IMR-90 (cell line): ENCODE measurements around the gene ARID5A. TPM values are rescaled to one million over a fixed set of nuclear protein-coding genes. Genes with fewer than 3 reads are reported as not detected.

Experiments used
- ATAC-seq: fragments of 200-7000 bp; cut with Tn5 transposase; 2 replicates; pipeline ENCODE4 v1.9.1; 2020; ENCODE audit warnings: low read depth, mild to moderate bottlenecking, moderate library complexity
- BruUV-seq: library from RNA; stranded (reverse); fragments of 400-500 nt; replicated peaks from 2 replicates; lab custom pipeline; 2021; lab: Mats Ljungman, UMichigan
- CTCF ChIA-PET: fragments of 300-600 bp; formaldehyde crosslinking; extraction: SDS; loops from one replicate; lab custom pipeline; 2021; ENCODE audit warnings: antibody characterized with exemption; lab: Yijun Ruan, JAX
- POLR2A ChIA-PET: fragments of 300-600 bp; sonication (Branson Sonifier 250); formaldehyde crosslinking; loops from one replicate; lab custom pipeline; 2022; ENCODE audit warnings: antibody characterized with exemption; ENCODE audit not compliant: unreplicated experiment; lab: Charles Lee
- DNase-seq: peaks from one replicate; pipeline ENCODE4 v3.0.0; 2013
- H2AFZ ChIP-seq: replicated peaks from 2 replicates; pipeline ENCODE3; 2013; ENCODE audit warnings: low read length, mild to moderate bottlenecking; ENCODE audit not compliant: poor library complexity
- H2AK5ac ChIP-seq: 2 replicates; pipeline ENCODE4 v1.6.1; 2013; ENCODE audit warnings: low read depth, low read length, inconsistent platforms
- H2AK9ac ChIP-seq: replicated peaks from 2 replicates; pipeline ENCODE3; 2013; ENCODE audit warnings: mild to moderate bottlenecking, low read depth, low read length, moderate library complexity; ENCODE audit not compliant: poor library complexity
- H2BK120ac ChIP-seq: 2 replicates; pipeline ENCODE4 v1.6.1; 2013; ENCODE audit warnings: low read depth, low read length, inconsistent platforms
- H2BK15ac ChIP-seq: 3 replicates; pipeline ENCODE4 v1.6.1; 2013; ENCODE audit warnings: low read depth, low read length, inconsistent platforms
- H2BK20ac ChIP-seq: 2 replicates; pipeline ENCODE4 v1.6.1; 2013; ENCODE audit warnings: low read depth, mild to moderate bottlenecking, inconsistent platforms, low read length, moderate library complexity
- H2BK5ac ChIP-seq: 2 replicates; pipeline ENCODE4 v1.6.1; 2013; ENCODE audit warnings: mild to moderate bottlenecking, low read depth, low read length, inconsistent platforms; ENCODE audit not compliant: poor library complexity, severe bottlenecking
- H3K14ac ChIP-seq: replicated peaks from 2 replicates; pipeline ENCODE4 v1.6.1; 2013; ENCODE audit warnings: low read depth, low read length, inconsistent platforms
- H3K18ac ChIP-seq: 2 replicates; pipeline ENCODE4 v1.6.1; 2013; ENCODE audit warnings: low read depth, low read length, control low read depth
- H3K23ac ChIP-seq: 2 replicates; pipeline ENCODE4 v1.6.1; 2013; ENCODE audit warnings: low read depth, low read length, inconsistent platforms
- H3K27ac ChIP-seq: 2 replicates; pipeline ENCODE4 v1.5.1; 2013; ENCODE audit warnings: mild to moderate bottlenecking, control low read depth, low read length; ENCODE audit not compliant: insufficient read depth
- H3K27me3 ChIP-seq: 2 replicates; pipeline ENCODE4 v1.6.1; 2013; ENCODE audit warnings: low read length; ENCODE audit not compliant: control insufficient read depth, insufficient read depth
- H3K36me3 ChIP-seq: 2 replicates; pipeline ENCODE4 v1.6.1; 2013; ENCODE audit warnings: low read length, mixed read lengths; ENCODE audit not compliant: control insufficient read depth, insufficient read depth
- H3K4ac ChIP-seq: 2 replicates; pipeline ENCODE4 v1.6.1; 2013; ENCODE audit warnings: low read depth, low read length, inconsistent platforms
- H3K4me1 ChIP-seq: 2 replicates; pipeline ENCODE4 v1.6.1; 2013; ENCODE audit warnings: low read length, mixed read lengths; ENCODE audit not compliant: control insufficient read depth, insufficient read depth
- H3K4me2 ChIP-seq: 2 replicates; pipeline ENCODE4 v1.6.1; 2013; ENCODE audit warnings: low read depth, mild to moderate bottlenecking, control low read depth, low read length, moderate library complexity
- H3K4me3 ChIP-seq: 2 replicates; pipeline ENCODE4 v1.5.1; 2013; ENCODE audit warnings: low read depth, mild to moderate bottlenecking, control low read depth, low read length, moderate library complexity; ENCODE audit not compliant: insufficient read depth
- H3K56ac ChIP-seq: 2 replicates; pipeline ENCODE4 v1.6.1; 2013; ENCODE audit warnings: low read length, inconsistent platforms; ENCODE audit not compliant: insufficient read depth; ENCODE audit errors: extremely low read depth
- H3K79me1 ChIP-seq, 2 experiments: 2 replicates each; pipeline ENCODE4 v1.6.1; 2013; ENCODE audit warnings: low read length in 2 of 2, inconsistent platforms in 1 of 2, low read depth in 1 of 2
- H3K9ac ChIP-seq: 2 replicates; pipeline ENCODE4 v1.6.1; 2013; ENCODE audit warnings: low read depth, low read length, control low read depth
- H3K9me1 ChIP-seq: 2 replicates; pipeline ENCODE4 v1.6.1; 2013; ENCODE audit warnings: low read length, inconsistent platforms; ENCODE audit not compliant: insufficient read depth
- H3K9me3 ChIP-seq: 2 replicates; pipeline ENCODE4 v1.6.1; 2013; ENCODE audit warnings: low read length; ENCODE audit not compliant: control insufficient read depth, insufficient read depth
- H4K20me1 ChIP-seq: 2 replicates; pipeline ENCODE4 v1.6.1; 2013; ENCODE audit warnings: low read length, inconsistent platforms; ENCODE audit not compliant: insufficient read depth
- H4K5ac ChIP-seq: 2 replicates; pipeline ENCODE4 v1.6.1; 2013; ENCODE audit warnings: mild to moderate bottlenecking, low read depth, low read length, control low read depth
- H4K8ac ChIP-seq, 2 experiments: 2 replicates each; pipeline ENCODE4 v1.6.1; 2013; ENCODE audit warnings: low read depth in 2 of 2, low read length in 2 of 2, control low read depth in 1 of 2, inconsistent platforms in 1 of 2
- H4K91ac ChIP-seq: 2 replicates; pipeline ENCODE4 v1.6.1; 2013; ENCODE audit warnings: low read depth, low read length, inconsistent platforms; ENCODE audit not compliant: insufficient read depth
- BHLHE40 ChIP-seq: fragments of 150-350 bp; IDR thresholded peaks from 2 replicates; pipeline ENCODE4 v1.6.1; 2016; ENCODE audit warnings: mild to moderate bottlenecking, low read depth, low read length
- CTCF ChIP-seq: conservative IDR thresholded peaks from 2 replicates; pipeline ENCODE4 v1.5.1; 2012; ENCODE audit warnings: mild to moderate bottlenecking, low read depth, low read length, improper control_type of control experiment
- MAZ ChIP-seq: IDR thresholded peaks from 2 replicates; pipeline ENCODE4 v1.6.1; 2012; ENCODE audit warnings: low read depth, mild to moderate bottlenecking, low read length, improper control_type of control experiment, moderate library complexity, borderline replicate concordance
- NFE2L2 ChIP-seq: fragments of 150-350 bp; IDR thresholded peaks from 2 replicates; pipeline ENCODE4 v1.6.1; 2016; ENCODE audit warnings: low read depth, mild to moderate bottlenecking, low read length
- RCOR1 ChIP-seq: IDR thresholded peaks from 2 replicates; pipeline ENCODE4 v1.6.1; 2012; ENCODE audit warnings: mild to moderate bottlenecking, low read length, improper control_type of control experiment; ENCODE audit not compliant: insufficient replicate concordance
- WGBS, 2 experiments: methylation state at CpG; one replicate each; pipeline versions ENCODE4 v1.1.5 to v1.1.7; 2013; ENCODE audit warnings: missing lambda C conversion rate in 2 of 2; ENCODE audit not compliant: insufficient read length in 1 of 2; ENCODE audit errors: extremely low coverage in 2 of 2; 5-methylcytosine and 5-hydroxymethylcytosine counted together
- dilution Hi-C: fragments of 300-500 bp; cut with HindIII; formaldehyde crosslinking; loops from one replicate; pipeline ENCODE4 v1.14.3; 2018; ENCODE audit warnings: low sequenced_read_pairs; ENCODE audit not compliant: unreplicated experiment
- in situ Hi-C: fragments of 300-500 bp; cut with MboI; formaldehyde crosslinking; loops from 3 replicates; pipeline ENCODE4 v1.14.3; 2019; ENCODE audit warnings: low sequenced_read_pairs, inconsistent platforms, mixed read lengths
- intact Hi-C: fragments of 100-400 bp; cut with micrococcal nuclease; formaldehyde crosslinking; loops from 2 replicates; pipeline ENCODE4 v1.10.0; 2022
- polyA plus RNA-seq, 3 experiments: library from polyadenylated mRNA; depleted of rRNA; stranded (reverse); fragments of >200 nt; gene quantifications; 2 replicates each; pipeline ENCODE4 v1.2.3, GENCODE V29; 2012; ENCODE audit warnings: low replicate concordance in 1 of 3
- total RNA-seq: library from RNA; depleted of rRNA; stranded (reverse); fragments of >200 nt; gene quantifications from 2 replicates; pipeline ENCODE4 v1.2.3, GENCODE V29; 2012
- TF ChIP-seq, protein P1 (sequence below): fragments of 150-350 bp; IDR thresholded peaks from 2 replicates; pipeline ENCODE4 v1.6.1; 2017; ENCODE audit warnings: mild to moderate bottlenecking, antibody characterized with exemption, low read length, low read depth
- TF ChIP-seq, protein P2 (sequence below): fragments of 150-350 bp; IDR thresholded peaks from 2 replicates; pipeline ENCODE4 v1.6.1; 2016; ENCODE audit warnings: low read depth, mild to moderate bottlenecking, low read length, moderate library complexity, borderline replicate concordance

Gene ARID5A
- total and polyA plus RNA-seq, 2 of the 4 experiments (the other 2 are of a cell fraction): 2.3 to 6.7 TPM

- DNase-seq (no peak), ATAC-seq (no peak)
- peaks cover 7 to 30% of the 10 kb centered on the region in 2 experiments; a peak in 3 of 4 replicates for H3K79me1 ChIP-seq
- no peak for TF ChIP-seq BHLHE40
- TF ChIP-seq, protein P1, sequence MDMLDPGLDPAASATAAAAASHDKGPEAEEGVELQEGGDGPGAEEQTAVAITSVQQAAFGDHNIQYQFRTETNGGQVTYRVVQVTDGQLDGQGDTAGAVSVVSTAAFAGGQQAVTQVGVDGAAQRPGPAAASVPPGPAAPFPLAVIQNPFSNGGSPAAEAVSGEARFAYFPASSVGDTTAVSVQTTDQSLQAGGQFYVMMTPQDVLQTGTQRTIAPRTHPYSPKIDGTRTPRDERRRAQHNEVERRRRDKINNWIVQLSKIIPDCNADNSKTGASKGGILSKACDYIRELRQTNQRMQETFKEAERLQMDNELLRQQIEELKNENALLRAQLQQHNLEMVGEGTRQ: no peak
- TF ChIP-seq RCOR1: no peak
- no peak for TF ChIP-seq MAZ
- TF ChIP-seq CTCF: no peak
- TF ChIP-seq, protein P2, sequence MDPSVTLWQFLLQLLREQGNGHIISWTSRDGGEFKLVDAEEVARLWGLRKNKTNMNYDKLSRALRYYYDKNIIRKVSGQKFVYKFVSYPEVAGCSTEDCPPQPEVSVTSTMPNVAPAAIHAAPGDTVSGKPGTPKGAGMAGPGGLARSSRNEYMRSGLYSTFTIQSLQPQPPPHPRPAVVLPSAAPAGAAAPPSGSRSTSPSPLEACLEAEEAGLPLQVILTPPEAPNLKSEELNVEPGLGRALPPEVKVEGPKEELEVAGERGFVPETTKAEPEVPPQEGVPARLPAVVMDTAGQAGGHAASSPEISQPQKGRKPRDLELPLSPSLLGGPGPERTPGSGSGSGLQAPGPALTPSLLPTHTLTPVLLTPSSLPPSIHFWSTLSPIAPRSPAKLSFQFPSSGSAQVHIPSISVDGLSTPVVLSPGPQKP: no peak
- TF ChIP-seq NFE2L2: no peak
- no peak overlapping the region for H3K18ac ChIP-seq
- peaks cover 47% of the 10 kb centered on the region for H3K4me1 ChIP-seq
- no peak overlapping the region for H3K4ac ChIP-seq
- H3K27me3 ChIP-seq: no peaks in the 10 kb centered on the region
- H2AK9ac ChIP-seq: no peak overlapping the region
- H3K36me3 ChIP-seq: no peaks in the 10 kb centered on the region
- H2BK20ac ChIP-seq: no peak overlapping the region
- no peak overlapping the region for H3K56ac ChIP-seq
- no peak overlapping the region for H3K4me2 ChIP-seq
- intact Hi-C loops: no loop called here
- no peak overlapping the region for H3K9ac ChIP-seq
- in situ Hi-C loops: no loop called here
- ChIA-PET POLR2A (no interaction called here), CTCF (interaction anchor here (0.6 kb wide), 1 partner anchor 96 kb away, joined by 4 read pairs; no protein-coding TSS in a partner anchor)
- no TSS peak for BruUV-seq
- H3K9me1 ChIP-seq: peaks cover 20% of the 10 kb centered on the region
- H3K27ac ChIP-seq: no peak overlapping the region
- H2AFZ ChIP-seq: no peak overlapping the region
- H4K91ac ChIP-seq: no peak overlapping the region
- dilution Hi-C loops: no loop called here
- no peak overlapping the region for H4K5ac ChIP-seq
- H4K8ac ChIP-seq: no peak overlapping the region
- no peak overlapping the region for H2BK5ac ChIP-seq
- no peak overlapping the region for H2BK120ac ChIP-seq
- H4K20me1 ChIP-seq: peaks cover 34% of the 10 kb centered on the region
- H2BK15ac ChIP-seq: no peak overlapping the region
- no peak overlapping the region for H3K14ac ChIP-seq
- H2AK5ac ChIP-seq: no peak overlapping the region
- no CpG with 5 or more reads among the region's 4 CpGs for WGBS, 2 experiments
- no peaks in the 10 kb centered on the region for H3K9me3 ChIP-seq
- H3K4me3 ChIP-seq: no peak overlapping the region
- no peak overlapping the region for H3K23ac ChIP-seq
These were observed 1.2 kb upstream of the ARID5A start for GRCh38 chr2:96535331-96535730.
